Thyroid gland (tissue), 4 donors: Measurements from ENCODE around the gene LHX4.

Experiments
- CTCF ChIP-seq, 6 experiments: fragments of 200-600 bp in 3 of 6; fragments of 450-650 bp in 3 of 6; sonication (generic) in 3 of 6; IDR thresholded peaks; one replicate each; pipeline ENCODE4 v1.5.1; 2016 to 2019; ENCODE audit warnings: antibody characterized with exemption in 6 of 6, mild to moderate bottlenecking in 2 of 6, inconsistent platforms in 1 of 6, moderate library complexity in 1 of 6
- POLR2A ChIP-seq, 2 donors: fragments of 450-650 bp; IDR thresholded peaks; one replicate each; pipeline ENCODE4 v1.6.1; 2017; ENCODE audit warnings: antibody characterized with exemption in 2 of 2, mild to moderate bottlenecking in 2 of 2, moderate library complexity in 1 of 2

- TF ChIP-seq CTCF (IDR thresholded peaks at IDR 0.05) (no peak), POLR2A (IDR thresholded peaks at IDR 0.05) (no peak)
Observed at GRCh38 chr1:180254854-180255253, 24.8 kb downstream of the LHX4 start.
